Heart left ventricle (tissue), 13 donors: Measurements from ENCODE around the gene RYR3.

Source experiments
- CTCF ChIP-seq, 12 donors: fragments of 200-600 bp; sonication (generic) in 4 of 12; IDR thresholded peaks; one replicate each; pipeline versions ENCODE4 v1.5.0 to v1.8.0; 2018 to 2022; ENCODE audit warnings: antibody characterized with exemption in 12 of 12, mild to moderate bottlenecking in 5 of 12
- POLR2A ChIP-seq, 2 donors: fragments of 450-650 bp; IDR thresholded peaks; one replicate each; pipeline ENCODE4 v1.6.1; 2017; ENCODE audit warnings: antibody characterized with exemption in 2 of 2, mild to moderate bottlenecking in 2 of 2, moderate library complexity in 2 of 2
- donor health status: ischemic (EF 13 %, LVEDD 7.1; RV severe dilation, severe dysfunction).
- donor health status: DM: no; HTN: yes; CAD: no.
- donor health status: DM: no; HTN: no; CAD: no.
- donor health status: ischemic (EF 25% LVEDD 6.9; RV normal size, moderate dysfunction).
- donor health status: ischemic (EF 25% LVEDD 5.7; RV mildly dilated, moderate dysfunction).
- donor health status: ischemic (EF 35%, LVEDD 5.7; RV mildly dilated, moderate dysfunction).
- donor health status: nonischemic (EF 11% LVEDD 7.7; RV severe dilation, severe dysfunction).
- donor health status: DM: yes; HTN: yes; CAD: no.
- donor health status: PGD.
- donor health status: ischemic (EF 29% LVEDD 5.4; RV normal size, mild dysfunction).
- donor health status: nonischemic (EF 23%, LVEDD 6.1; RV moderate dilation, normal function).

GRCh38 chr15:33874156-33874555, 563.4 kb downstream of the RYR3 start:
- TF ChIP-seq CTCF (IDR thresholded peaks at IDR 0.05) (no peak), POLR2A (IDR thresholded peaks at IDR 0.05) (no peak)
